Neuron (in vitro differentiated cells): ENCODE data around the gene ECI2.
"Not testable (repeated sequence)": the region's sequence is repeated elsewhere in the genome, so short reads cannot be mapped to it uniquely, and the experiment has no call there.

Experiments
- H2AFZ ChIP-seq: one replicate; pipeline ENCODE4 v1.6.1; 2013; ENCODE audit warnings: low read depth, mild to moderate bottlenecking, inconsistent platforms, low read length, moderate library complexity
- H3K27me3 ChIP-seq: one replicate; pipeline ENCODE4 v1.6.1; 2013; ENCODE audit warnings: low read length; ENCODE audit not compliant: insufficient read depth
- H3K36me3 ChIP-seq: one replicate; pipeline ENCODE4 v1.6.1; 2013; ENCODE audit warnings: low read length; ENCODE audit not compliant: insufficient read depth
- H3K4me1 ChIP-seq: one replicate; pipeline ENCODE4 v1.6.1; 2013; ENCODE audit warnings: low read length; ENCODE audit not compliant: insufficient read depth
- H3K4me3 ChIP-seq: 2 replicates; pipeline ENCODE4 v1.5.1; 2013; ENCODE audit warnings: mild to moderate bottlenecking, low read length, moderate library complexity
- H3K9me3 ChIP-seq: one replicate; pipeline ENCODE4 v1.6.1; 2013; ENCODE audit warnings: low read length

Gene ECI2

GRCh38 chr6:4109363-4109815, 26.0 kb downstream of the ECI2 start:
- H3K4me3 ChIP-seq, H3K9me3 ChIP-seq, H3K36me3 ChIP-seq, H2AFZ ChIP-seq, H3K27me3 ChIP-seq, H3K4me1 ChIP-seq: not testable (repeated sequence)

- Histone ChIP-seq H3K4me1 (no peaks in the 10 kb centered on the region), H3K9me3 (no peaks in the 10 kb centered on the region), H2AFZ (no peak overlapping the region), H3K27me3 (peaks cover 3% of the 10 kb centered on the region), H3K36me3 (no peaks in the 10 kb centered on the region), H3K4me3 (no peak overlapping the region)
Observed at GRCh38 chr6:4108561-4109093, 26.7 kb downstream of the ECI2 start.

GRCh38 chr6:4107873-4108272, 27.5 kb downstream of the ECI2 start:
- H3K4me1 ChIP-seq = no peaks in the 10 kb centered on the region
- no peak overlapping the region for H2AFZ ChIP-seq
- H3K9me3 ChIP-seq = no peaks in the 10 kb centered on the region
- H3K4me3 ChIP-seq = no peak overlapping the region
- peaks cover 3% of the 10 kb centered on the region for H3K27me3 ChIP-seq
- H3K36me3 ChIP-seq = no peaks in the 10 kb centered on the region

- no peaks in the 10 kb centered on the region for H3K9me3 ChIP-seq
- H2AFZ ChIP-seq = no peak overlapping the region
- no peaks in the 10 kb centered on the region for H3K4me1 ChIP-seq
- H3K4me3 ChIP-seq = no peak overlapping the region
- peaks cover 3% of the 10 kb centered on the region for H3K27me3 ChIP-seq
- no peaks in the 10 kb centered on the region for H3K36me3 ChIP-seq
Observed at GRCh38 chr6:4105980-4106536, 29.3 kb downstream of the ECI2 start.

GRCh38 chr6:4103929-4104328, 31.4 kb downstream of the ECI2 start:
- no peak overlapping the region for H2AFZ ChIP-seq
- H3K9me3 ChIP-seq = no peaks in the 10 kb centered on the region
- no peaks in the 10 kb centered on the region for H3K36me3 ChIP-seq
- peaks cover 2% of the 10 kb centered on the region for H3K27me3 ChIP-seq
- no peak overlapping the region for H3K4me3 ChIP-seq
- H3K4me1 ChIP-seq = no peaks in the 10 kb centered on the region

GRCh38 chr6:4102687-4103244, 32.6 kb downstream of the ECI2 start:
- Histone ChIP-seq H3K4me1 (no peaks in the 10 kb centered on the region), H3K9me3 (no peaks in the 10 kb centered on the region), H3K4me3 (no peak overlapping the region), H3K36me3 (no peaks in the 10 kb centered on the region), H2AFZ (no peak overlapping the region), H3K27me3 (no peaks in the 10 kb centered on the region)

GRCh38 chr6:4101298-4101697, 34.1 kb downstream of the ECI2 start:
- Histone ChIP-seq H2AFZ (no peak overlapping the region), H3K36me3 (no peaks in the 10 kb centered on the region), H3K4me1 (no peaks in the 10 kb centered on the region), H3K9me3 (no peaks in the 10 kb centered on the region), H3K27me3 (no peaks in the 10 kb centered on the region), H3K4me3 (no peak overlapping the region)

- Histone ChIP-seq H3K4me3 (no peak overlapping the region), H3K36me3 (no peaks in the 10 kb centered on the region), H3K4me1 (no peaks in the 10 kb centered on the region), H3K9me3 (no peaks in the 10 kb centered on the region), H3K27me3 (no peaks in the 10 kb centered on the region), H2AFZ (no peak overlapping the region)
Observed at GRCh38 chr6:4100655-4101054, 34.7 kb downstream of the ECI2 start.

- no peaks in the 10 kb centered on the region for H3K9me3 ChIP-seq
- H3K4me3 ChIP-seq = no peak overlapping the region
- H2AFZ ChIP-seq = no peak overlapping the region
- H3K36me3 ChIP-seq = no peaks in the 10 kb centered on the region
- no peaks in the 10 kb centered on the region for H3K4me1 ChIP-seq
- no peaks in the 10 kb centered on the region for H3K27me3 ChIP-seq
Observed at GRCh38 chr6:4093288-4093687, 42.1 kb downstream of the ECI2 start.

- Histone ChIP-seq H2AFZ (no peak overlapping the region), H3K36me3 (no peaks in the 10 kb centered on the region), H3K4me1 (no peaks in the 10 kb centered on the region)
Observed at GRCh38 chr6:4091941-4092340, 43.4 kb downstream of the ECI2 start.

GRCh38 chr6:4090043-4090442, 45.3 kb downstream of the ECI2 start:
- not testable (repeated sequence) for H3K36me3 ChIP-seq, H3K9me3 ChIP-seq, H2AFZ ChIP-seq, H3K4me3 ChIP-seq, H3K27me3 ChIP-seq, H3K4me1 ChIP-seq

More at GRCh38 chr6:4091941-4092340, 43.4 kb downstream of the ECI2 start:
- no peaks in the 10 kb centered on the region for H3K9me3 ChIP-seq
- H3K4me3 ChIP-seq = no peak overlapping the region
- H3K27me3 ChIP-seq = peaks cover 3% of the 10 kb centered on the region

GRCh38 chr6:4088704-4089103, 46.7 kb downstream of the ECI2 start:
- Histone ChIP-seq H2AFZ (no peak overlapping the region), H3K4me1 (peaks cover 8% of the 10 kb centered on the region), H3K9me3 (no peaks in the 10 kb centered on the region), H3K36me3 (no peaks in the 10 kb centered on the region), H3K4me3 (no peak overlapping the region), H3K27me3 (peaks cover 3% of the 10 kb centered on the region)

GRCh38 chr6:4085332-4085700, 50.1 kb downstream of the ECI2 start:
- Histone ChIP-seq H3K4me3 (no peak overlapping the region), H3K9me3 (no peaks in the 10 kb centered on the region), H3K36me3 (no peaks in the 10 kb centered on the region), H2AFZ (no peak overlapping the region), H3K27me3 (peaks cover 3% of the 10 kb centered on the region), H3K4me1 (peaks cover 10% of the 10 kb centered on the region)
